ENCODE results near the gene LGR4. TPM values are rescaled to one million over a fixed set of nuclear protein-coding genes. Genes with fewer than 3 reads are reported as not detected.

LGR4 gene
- total and polyA plus RNA-seq, 2 experiments from 2014 or later: 22.6 to 99.6 TPM

DNA sequence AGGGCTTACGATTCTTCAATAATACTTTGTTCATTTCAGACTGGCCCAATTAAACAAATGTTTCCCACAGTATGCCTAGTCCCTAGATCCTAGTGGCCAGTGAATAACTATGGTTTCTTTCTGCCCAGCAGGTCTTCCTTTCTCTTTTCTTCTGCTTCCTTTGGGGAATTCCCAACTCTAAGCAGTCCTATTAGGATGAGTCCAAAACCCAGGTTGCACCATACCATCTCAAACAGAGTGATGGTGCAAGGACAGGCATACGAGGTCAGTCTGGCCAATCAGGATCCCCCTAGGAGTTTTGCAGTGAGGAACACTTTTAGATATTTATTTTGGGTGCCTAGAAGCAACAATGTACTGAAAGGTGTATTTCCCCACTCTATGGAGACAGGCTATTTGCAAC is 68.2 kb downstream of the LGR4 start:
- TF ChIP-seq, protein P1, sequence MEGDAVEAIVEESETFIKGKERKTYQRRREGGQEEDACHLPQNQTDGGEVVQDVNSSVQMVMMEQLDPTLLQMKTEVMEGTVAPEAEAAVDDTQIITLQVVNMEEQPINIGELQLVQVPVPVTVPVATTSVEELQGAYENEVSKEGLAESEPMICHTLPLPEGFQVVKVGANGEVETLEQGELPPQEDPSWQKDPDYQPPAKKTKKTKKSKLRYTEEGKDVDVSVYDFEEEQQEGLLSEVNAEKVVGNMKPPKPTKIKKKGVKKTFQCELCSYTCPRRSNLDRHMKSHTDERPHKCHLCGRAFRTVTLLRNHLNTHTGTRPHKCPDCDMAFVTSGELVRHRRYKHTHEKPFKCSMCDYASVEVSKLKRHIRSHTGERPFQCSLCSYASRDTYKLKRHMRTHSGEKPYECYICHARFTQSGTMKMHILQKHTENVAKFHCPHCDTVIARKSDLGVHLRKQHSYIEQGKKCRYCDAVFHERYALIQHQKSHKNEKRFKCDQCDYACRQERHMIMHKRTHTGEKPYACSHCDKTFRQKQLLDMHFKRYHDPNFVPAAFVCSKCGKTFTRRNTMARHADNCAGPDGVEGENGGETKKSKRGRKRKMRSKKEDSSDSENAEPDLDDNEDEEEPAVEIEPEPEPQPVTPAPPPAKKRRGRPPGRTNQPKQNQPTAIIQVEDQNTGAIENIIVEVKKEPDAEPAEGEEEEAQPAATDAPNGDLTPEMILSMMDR (conservative IDR thresholded peaks at IDR 0.05; ENCODE audit: low read depth in 2 of 2): no peak
- TF ChIP-seq NANOG (IDR thresholded peaks at IDR 0.05; ENCODE audit: borderline replicate concordance): no peak
- TF ChIP-seq JUNB (IDR thresholded peaks at IDR 0.05; ENCODE audit: unreplicated experiment): no peak
- TF ChIP-seq, protein P2, sequence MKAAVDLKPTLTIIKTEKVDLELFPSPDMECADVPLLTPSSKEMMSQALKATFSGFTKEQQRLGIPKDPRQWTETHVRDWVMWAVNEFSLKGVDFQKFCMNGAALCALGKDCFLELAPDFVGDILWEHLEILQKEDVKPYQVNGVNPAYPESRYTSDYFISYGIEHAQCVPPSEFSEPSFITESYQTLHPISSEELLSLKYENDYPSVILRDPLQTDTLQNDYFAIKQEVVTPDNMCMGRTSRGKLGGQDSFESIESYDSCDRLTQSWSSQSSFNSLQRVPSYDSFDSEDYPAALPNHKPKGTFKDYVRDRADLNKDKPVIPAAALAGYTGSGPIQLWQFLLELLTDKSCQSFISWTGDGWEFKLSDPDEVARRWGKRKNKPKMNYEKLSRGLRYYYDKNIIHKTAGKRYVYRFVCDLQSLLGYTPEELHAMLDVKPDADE (IDR thresholded peaks at IDR 0.05): no peak
- TF ChIP-seq POLR2AphosphoS5 (IDR thresholded peaks at IDR 0.05; ENCODE audit: low read depth): no peak
- TF ChIP-seq EZH2 (IDR thresholded peaks at IDR 0.05; ENCODE audit: low read depth, unreplicated experiment): no peak
- TF ChIP-seq, protein P3, sequence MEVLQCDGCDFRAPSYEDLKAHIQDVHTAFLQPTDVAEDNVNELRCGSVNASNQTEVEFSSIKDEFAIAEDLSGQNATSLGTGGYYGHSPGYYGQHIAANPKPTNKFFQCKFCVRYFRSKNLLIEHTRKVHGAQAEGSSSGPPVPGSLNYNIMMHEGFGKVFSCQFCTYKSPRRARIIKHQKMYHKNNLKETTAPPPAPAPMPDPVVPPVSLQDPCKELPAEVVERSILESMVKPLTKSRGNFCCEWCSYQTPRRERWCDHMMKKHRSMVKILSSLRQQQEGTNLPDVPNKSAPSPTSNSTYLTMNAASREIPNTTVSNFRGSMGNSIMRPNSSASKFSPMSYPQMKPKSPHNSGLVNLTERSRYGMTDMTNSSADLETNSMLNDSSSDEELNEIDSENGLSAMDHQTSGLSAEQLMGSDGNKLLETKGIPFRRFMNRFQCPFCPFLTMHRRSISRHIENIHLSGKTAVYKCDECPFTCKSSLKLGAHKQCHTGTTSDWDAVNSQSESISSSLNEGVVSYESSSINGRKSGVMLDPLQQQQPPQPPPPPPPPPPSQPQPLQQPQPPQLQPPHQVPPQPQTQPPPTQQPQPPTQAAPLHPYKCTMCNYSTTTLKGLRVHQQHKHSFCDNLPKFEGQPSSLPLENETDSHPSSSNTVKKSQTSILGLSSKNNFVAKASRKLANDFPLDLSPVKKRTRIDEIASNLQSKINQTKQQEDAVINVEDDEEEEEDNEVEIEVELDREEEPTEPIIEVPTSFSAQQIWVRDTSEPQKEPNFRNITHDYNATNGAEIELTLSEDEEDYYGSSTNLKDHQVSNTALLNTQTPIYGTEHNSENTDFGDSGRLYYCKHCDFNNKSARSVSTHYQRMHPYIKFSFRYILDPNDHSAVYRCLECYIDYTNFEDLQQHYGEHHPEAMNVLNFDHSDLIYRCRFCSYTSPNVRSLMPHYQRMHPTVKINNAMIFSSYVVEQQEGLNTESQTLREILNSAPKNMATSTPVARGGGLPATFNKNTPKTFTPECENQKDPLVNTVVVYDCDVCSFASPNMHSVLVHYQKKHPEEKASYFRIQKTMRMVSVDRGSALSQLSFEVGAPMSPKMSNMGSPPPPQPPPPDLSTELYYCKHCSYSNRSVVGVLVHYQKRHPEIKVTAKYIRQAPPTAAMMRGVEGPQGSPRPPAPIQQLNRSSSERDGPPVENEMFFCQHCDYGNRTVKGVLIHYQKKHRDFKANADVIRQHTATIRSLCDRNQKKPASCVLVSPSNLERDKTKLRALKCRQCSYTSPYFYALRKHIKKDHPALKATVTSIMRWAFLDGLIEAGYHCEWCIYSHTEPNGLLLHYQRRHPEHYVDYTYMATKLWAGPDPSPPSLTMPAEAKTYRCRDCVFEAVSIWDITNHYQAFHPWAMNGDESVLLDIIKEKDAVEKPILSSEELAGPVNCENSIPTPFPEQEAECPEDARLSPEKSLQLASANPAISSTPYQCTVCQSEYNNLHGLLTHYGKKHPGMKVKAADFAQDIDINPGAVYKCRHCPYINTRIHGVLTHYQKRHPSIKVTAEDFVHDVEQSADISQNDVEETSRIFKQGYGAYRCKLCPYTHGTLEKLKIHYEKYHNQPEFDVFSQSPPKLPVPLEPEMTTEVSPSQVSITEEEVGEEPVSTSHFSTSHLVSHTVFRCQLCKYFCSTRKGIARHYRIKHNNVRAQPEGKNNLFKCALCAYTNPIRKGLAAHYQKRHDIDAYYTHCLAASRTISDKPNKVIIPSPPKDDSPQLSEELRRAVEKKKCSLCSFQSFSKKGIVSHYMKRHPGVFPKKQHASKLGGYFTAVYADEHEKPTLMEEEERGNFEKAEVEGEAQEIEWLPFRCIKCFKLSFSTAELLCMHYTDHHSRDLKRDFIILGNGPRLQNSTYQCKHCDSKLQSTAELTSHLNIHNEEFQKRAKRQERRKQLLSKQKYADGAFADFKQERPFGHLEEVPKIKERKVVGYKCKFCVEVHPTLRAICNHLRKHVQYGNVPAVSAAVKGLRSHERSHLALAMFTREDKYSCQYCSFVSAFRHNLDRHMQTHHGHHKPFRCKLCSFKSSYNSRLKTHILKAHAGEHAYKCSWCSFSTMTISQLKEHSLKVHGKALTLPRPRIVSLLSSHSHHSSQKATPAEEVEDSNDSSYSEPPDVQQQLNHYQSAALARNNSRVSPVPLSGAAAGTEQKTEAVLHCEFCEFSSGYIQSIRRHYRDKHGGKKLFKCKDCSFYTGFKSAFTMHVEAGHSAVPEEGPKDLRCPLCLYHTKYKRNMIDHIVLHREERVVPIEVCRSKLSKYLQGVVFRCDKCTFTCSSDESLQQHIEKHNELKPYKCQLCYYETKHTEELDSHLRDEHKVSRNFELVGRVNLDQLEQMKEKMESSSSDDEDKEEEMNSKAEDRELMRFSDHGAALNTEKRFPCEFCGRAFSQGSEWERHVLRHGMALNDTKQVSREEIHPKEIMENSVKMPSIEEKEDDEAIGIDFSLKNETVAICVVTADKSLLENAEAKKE (CRISPR knock-in tag; IDR thresholded peaks at IDR 0.05): no peak
- TF ChIP-seq, protein P4, sequence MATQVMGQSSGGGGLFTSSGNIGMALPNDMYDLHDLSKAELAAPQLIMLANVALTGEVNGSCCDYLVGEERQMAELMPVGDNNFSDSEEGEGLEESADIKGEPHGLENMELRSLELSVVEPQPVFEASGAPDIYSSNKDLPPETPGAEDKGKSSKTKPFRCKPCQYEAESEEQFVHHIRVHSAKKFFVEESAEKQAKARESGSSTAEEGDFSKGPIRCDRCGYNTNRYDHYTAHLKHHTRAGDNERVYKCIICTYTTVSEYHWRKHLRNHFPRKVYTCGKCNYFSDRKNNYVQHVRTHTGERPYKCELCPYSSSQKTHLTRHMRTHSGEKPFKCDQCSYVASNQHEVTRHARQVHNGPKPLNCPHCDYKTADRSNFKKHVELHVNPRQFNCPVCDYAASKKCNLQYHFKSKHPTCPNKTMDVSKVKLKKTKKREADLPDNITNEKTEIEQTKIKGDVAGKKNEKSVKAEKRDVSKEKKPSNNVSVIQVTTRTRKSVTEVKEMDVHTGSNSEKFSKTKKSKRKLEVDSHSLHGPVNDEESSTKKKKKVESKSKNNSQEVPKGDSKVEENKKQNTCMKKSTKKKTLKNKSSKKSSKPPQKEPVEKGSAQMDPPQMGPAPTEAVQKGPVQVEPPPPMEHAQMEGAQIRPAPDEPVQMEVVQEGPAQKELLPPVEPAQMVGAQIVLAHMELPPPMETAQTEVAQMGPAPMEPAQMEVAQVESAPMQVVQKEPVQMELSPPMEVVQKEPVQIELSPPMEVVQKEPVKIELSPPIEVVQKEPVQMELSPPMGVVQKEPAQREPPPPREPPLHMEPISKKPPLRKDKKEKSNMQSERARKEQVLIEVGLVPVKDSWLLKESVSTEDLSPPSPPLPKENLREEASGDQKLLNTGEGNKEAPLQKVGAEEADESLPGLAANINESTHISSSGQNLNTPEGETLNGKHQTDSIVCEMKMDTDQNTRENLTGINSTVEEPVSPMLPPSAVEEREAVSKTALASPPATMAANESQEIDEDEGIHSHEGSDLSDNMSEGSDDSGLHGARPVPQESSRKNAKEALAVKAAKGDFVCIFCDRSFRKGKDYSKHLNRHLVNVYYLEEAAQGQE (IDR thresholded peaks at IDR 0.05; ENCODE audit: unreplicated experiment): no peak
- TF ChIP-seq CREB1 (CRISPR knock-in tag; IDR thresholded peaks at IDR 0.05; ENCODE audit: low read depth): no peak
- no peak for TF ChIP-seq ZNF114 (CRISPR knock-in tag; IDR thresholded peaks at IDR 0.05)
- TF ChIP-seq STAT1 (IDR thresholded peaks at IDR 0.05; ENCODE audit: unreplicated experiment): no peak
- TF ChIP-seq ZNF331 (CRISPR knock-in tag; IDR thresholded peaks at IDR 0.05; ENCODE audit: low read depth): no peak
- TF ChIP-seq EZH2phosphoT487 (IDR thresholded peaks at IDR 0.05; ENCODE audit: unreplicated experiment): no peak
- H3K27ac Mint-ChIP-seq: no peak overlapping the region
- no peaks in the 10 kb centered on the region for H3K36me3 ChIP-seq (ENCODE audit: insufficient read depth)

More for the DNA sequence above, 68.2 kb downstream of the LGR4 start:
- Histone ChIP-seq H3K27me3 (ENCODE audit: insufficient read depth) (no peaks in the 10 kb centered on the region), H3K4me3 (no peak overlapping the region), H2AFZ (no peak overlapping the region), H3K4me1 (ENCODE audit: insufficient read depth) (no peaks in the 10 kb centered on the region), H3K9me2 (ENCODE audit: insufficient read depth) (no peaks in the 10 kb centered on the region), H4K20me1 (replicated peaks; ENCODE audit: insufficient read depth) (peaks cover 4% of the 10 kb centered on the region), H3K4me2 (no peak overlapping the region), H3K79me2 (replicated peaks; ENCODE audit: insufficient read depth) (peaks cover 65% of the 10 kb centered on the region), H3F3A (replicated peaks; ENCODE audit: low read depth) (no peaks in the 10 kb centered on the region), H3K27ac (ENCODE audit: low read depth) (no peak overlapping the region)
- H3K27me3 Mint-ChIP-seq (ENCODE audit: insufficient read depth, low read depth, poor library complexity): no peaks in the 10 kb centered on the region
- H3K4me1 Mint-ChIP-seq: peaks cover 5% of the 10 kb centered on the region; the same call in 2 of the 3 replicates
- DNase-seq (ENCODE audit: low spot score) (no peak), ATAC-seq (peak; percentile 52; the same call in 2 of the 3 replicates)
- no peaks in the 10 kb centered on the region for H3K36me3 Mint-ChIP-seq (ENCODE audit: low read depth)
- H3K9me3 Mint-ChIP-seq: no peaks in the 10 kb centered on the region
- H3K4me3 Mint-ChIP-seq: no peak overlapping the region

Data from GM23338 (cell line).